GM18867 (cell line): ENCODE data around the gene MARCHF3.
"Not testable (repeated sequence)": the region's sequence is repeated elsewhere in the genome, so short reads cannot be mapped to it uniquely, and the experiment has no call there.

Source experiments
- ATAC-seq: cut with Tn5 transposase; IDR thresholded peaks from one replicate; pipeline ENCODE4 v1.9.1; 2021; ENCODE audit warnings: mild to moderate bottlenecking, moderate library complexity; ENCODE audit not compliant: unreplicated experiment

Gene MARCHF3

GRCh38 chr5:126853541-126854307 lies 176.6 kb downstream of the MARCHF3 start:
- not testable (repeated sequence) for ATAC-seq

- ATAC-seq, result no peak
Observed at GRCh38 chr5:126852841-126853271, 177.5 kb downstream of the MARCHF3 start.

- ATAC-seq, result peak; percentile 98
Observed at GRCh38 chr5:126852091-126852571, 178.2 kb downstream of the MARCHF3 start.

- ATAC-seq, result no peak
Observed at GRCh38 chr5:126851501-126852011, 178.8 kb downstream of the MARCHF3 start.

GRCh38 chr5:126849101-126849678 lies 181.2 kb downstream of the MARCHF3 start:
- ATAC-seq, result no peak

GRCh38 chr5:126848253-126848652 lies 182.1 kb downstream of the MARCHF3 start:
- ATAC-seq, result no peak

GRCh38 chr5:126847826-126848251 lies 182.5 kb downstream of the MARCHF3 start:
- ATAC-seq, result no peak

GRCh38 chr5:126847456-126847820 lies 182.9 kb downstream of the MARCHF3 start:
- no peak for ATAC-seq

- no peak for ATAC-seq
Observed at GRCh38 chr5:126846744-126847455, 183.5 kb downstream of the MARCHF3 start.

- no peak for ATAC-seq
Observed at GRCh38 chr5:126846344-126846743, 184.0 kb downstream of the MARCHF3 start.

- ATAC-seq, result peak; percentile 98
Observed at GRCh38 chr5:126845470-126846070, 184.8 kb downstream of the MARCHF3 start.

- ATAC-seq, result not testable (repeated sequence)
Observed at GRCh38 chr5:126843375-126843774, 187.0 kb downstream of the MARCHF3 start.

- not testable (repeated sequence) for ATAC-seq
Observed at GRCh38 chr5:126839407-126839806, 191.0 kb downstream of the MARCHF3 start.

GRCh38 chr5:126837906-126838539 lies 192.3 kb downstream of the MARCHF3 start:
- no peak for ATAC-seq

GRCh38 chr5:126837242-126837641 lies 193.1 kb downstream of the MARCHF3 start:
- ATAC-seq, result no peak

- ATAC-seq, result no peak
Observed at GRCh38 chr5:126836778-126837177, 193.6 kb downstream of the MARCHF3 start.

- ATAC-seq, result no peak
Observed at GRCh38 chr5:126831156-126831555, 199.2 kb downstream of the MARCHF3 start.

- ATAC-seq, result no peak
Observed at GRCh38 chr5:126830061-126830460, 200.3 kb downstream of the MARCHF3 start.

GRCh38 chr5:126829098-126829497 lies 201.3 kb downstream of the MARCHF3 start:
- ATAC-seq, result no peak

- no peak for ATAC-seq
Observed at GRCh38 chr5:126826619-126827215, 203.6 kb downstream of the MARCHF3 start.
